DND-41 (cell line): ENCODE results near the gene FIG4.
"Not testable (repeated sequence)": the region's sequence is repeated elsewhere in the genome, so short reads cannot be mapped to it uniquely, and the experiment has no call there.

Source experiments
- ATAC-seq: fragments of 200-7000 bp; cut with Tn5 transposase; 3 replicates; pipeline ENCODE4 v1.9.1; 2021; ENCODE audit warnings: low read depth; ENCODE audit not compliant: insufficient read depth
- DNase-seq: peaks from one replicate; pipeline ENCODE4 v3.0.0-alpha.2; 2020
- H2AFZ ChIP-seq: 2 replicates; pipeline ENCODE4 v1.6.0; 2012; ENCODE audit warnings: low read depth, low read length
- H3K27ac ChIP-seq: 2 replicates; pipeline ENCODE4 v1.5.1; 2012; ENCODE audit warnings: low read length, inconsistent platforms
- H3K27me3 ChIP-seq: fragments of 200-600 bp; sonication (generic); 2 replicates; pipeline ENCODE4 v1.6.0; 2012; ENCODE audit warnings: low read length, mild to moderate bottlenecking, inconsistent platforms; ENCODE audit not compliant: insufficient read depth, poor library complexity
- H3K36me3 ChIP-seq: 2 replicates; pipeline ENCODE4 v1.5.1; 2012; ENCODE audit warnings: low read length, inconsistent platforms; ENCODE audit not compliant: insufficient read depth
- H3K4me1 ChIP-seq: 2 replicates; pipeline ENCODE4 v1.5.1; 2012; ENCODE audit warnings: mild to moderate bottlenecking, low read length; ENCODE audit not compliant: insufficient read depth
- H3K4me2 ChIP-seq: 2 replicates; pipeline ENCODE4 v1.6.0; 2012; ENCODE audit warnings: mild to moderate bottlenecking, moderate library complexity, low read length, inconsistent platforms; ENCODE audit not compliant: insufficient read depth
- H3K4me3 ChIP-seq, 2 experiments: fragments of 200-600 bp in 1 of 2; shearing (Covaris generic) in 1 of 2; 2 replicates each; pipeline ENCODE4 v1.5.1; 2012 to 2016; ENCODE audit warnings: inconsistent platforms in 2 of 2, low read length in 2 of 2, mild to moderate bottlenecking in 2 of 2, low read depth in 1 of 2, moderate library complexity in 1 of 2
- H3K79me2 ChIP-seq: 2 replicates; pipeline ENCODE4 v1.6.0; 2012; ENCODE audit warnings: low read length, inconsistent platforms; ENCODE audit not compliant: insufficient read depth
- H3K9ac ChIP-seq: 2 replicates; pipeline ENCODE4 v1.6.0; 2012; ENCODE audit warnings: low read depth, mild to moderate bottlenecking, inconsistent platforms, low read length, moderate library complexity
- H3K9me3 ChIP-seq: 2 replicates; pipeline ENCODE4 v1.5.1; 2012; ENCODE audit warnings: low read length, moderate library complexity, mild to moderate bottlenecking, inconsistent platforms; ENCODE audit not compliant: insufficient read depth, severe bottlenecking
- H4K20me1 ChIP-seq: 2 replicates; pipeline ENCODE4 v1.6.0; 2012; ENCODE audit warnings: low read length; ENCODE audit not compliant: insufficient read depth
- CTCF ChIP-seq: IDR thresholded peaks from 2 replicates; pipeline ENCODE4 v1.5.1; 2012; ENCODE audit warnings: borderline replicate concordance, low read length, moderate library complexity, mild to moderate bottlenecking; ENCODE audit not compliant: poor library complexity, severe bottlenecking; ENCODE audit errors: extremely low read depth
- EZH2 ChIP-seq: IDR thresholded peaks from 3 replicates; pipeline ENCODE4 v1.6.1; 2012; ENCODE audit warnings: borderline replicate concordance, low read depth, mild to moderate bottlenecking, moderate library complexity, low read length, inconsistent platforms; ENCODE audit not compliant: severe bottlenecking

FIG4 gene

GRCh38 chr6:109867009-109867969, 176.2 kb downstream of the FIG4 start:
- no peak overlapping the region for H3K27ac ChIP-seq
- H3K4me2 ChIP-seq, result no peak overlapping the region
- H4K20me1 ChIP-seq, result no peaks in the 10 kb centered on the region
- H2AFZ ChIP-seq, result no peak overlapping the region
- TF ChIP-seq CTCF (no peak), EZH2 (no peak)
- H3K4me1 ChIP-seq, result no peaks in the 10 kb centered on the region
- DNase-seq (no peak), ATAC-seq (no peak)
- H3K9ac ChIP-seq, result no peak overlapping the region
- H3K27me3 ChIP-seq, result peaks cover 4% of the 10 kb centered on the region
- no peaks in the 10 kb centered on the region for H3K79me2 ChIP-seq
- no peak overlapping the region for H3K4me3 ChIP-seq
- no peaks in the 10 kb centered on the region for H3K36me3 ChIP-seq
- no peaks in the 10 kb centered on the region for H3K9me3 ChIP-seq

GRCh38 chr6:109867970-109868358, 176.9 kb downstream of the FIG4 start:
- ATAC-seq (no peak), DNase-seq (no peak)
- Histone ChIP-seq H3K9me3 (no peaks in the 10 kb centered on the region), H3K4me2 (no peak overlapping the region), H3K4me1 (no peaks in the 10 kb centered on the region), H2AFZ (no peak overlapping the region), H3K4me3 (no peak overlapping the region), H3K36me3 (no peaks in the 10 kb centered on the region), H4K20me1 (no peaks in the 10 kb centered on the region), H3K27me3 (peaks cover 8% of the 10 kb centered on the region), H3K9ac (no peak overlapping the region), H3K27ac (no peak overlapping the region), H3K79me2 (no peaks in the 10 kb centered on the region)
- no peak for TF ChIP-seq CTCF
- TF ChIP-seq EZH2, result no peak

- not testable (repeated sequence) for DNase-seq, H3K4me1 ChIP-seq, H3K4me2 ChIP-seq, H2AFZ ChIP-seq, H3K36me3 ChIP-seq, H3K4me3 ChIP-seq, H3K27ac ChIP-seq, H3K9me3 ChIP-seq, H4K20me1 ChIP-seq, H3K27me3 ChIP-seq, H3K79me2 ChIP-seq, H3K9ac ChIP-seq, ATAC-seq
Observed at GRCh38 chr6:109869398-109870088, 178.4 kb downstream of the FIG4 start.

GRCh38 chr6:109870089-109870410, 179.0 kb downstream of the FIG4 start:
- Histone ChIP-seq H3K4me1 (no peaks in the 10 kb centered on the region), H3K79me2 (no peaks in the 10 kb centered on the region), H3K4me2 (no peak overlapping the region), H3K27ac (no peak overlapping the region), H3K9ac (no peak overlapping the region), H2AFZ (no peak overlapping the region), H4K20me1 (no peaks in the 10 kb centered on the region), H3K4me3 (no peak overlapping the region), H3K36me3 (no peaks in the 10 kb centered on the region), H3K27me3 (peaks cover 8% of the 10 kb centered on the region), H3K9me3 (no peaks in the 10 kb centered on the region)
- no peak for ATAC-seq
- TF ChIP-seq EZH2, result no peak
- TF ChIP-seq CTCF, result no peak
- DNase-seq, result no peak
